Keratinocyte (primary cell): Measurements from ENCODE around the gene SETD6. TPM values are rescaled to one million over a fixed set of nuclear protein-coding genes. Genes with fewer than 3 reads are reported as not detected.
"Not testable (repeated sequence)": the region's sequence is repeated elsewhere in the genome, so short reads cannot be mapped to it uniquely, and the experiment has no call there.

Experiments used
- DNase-seq: peaks from one replicate; pipeline ENCODE4 v3.0.0-alpha.2; 2011; ENCODE audit warnings: low read depth, missing footprints, low spot score
- FAIRE-seq: peaks from 2 replicates; lab custom pipeline; 2011; peaks lifted over from hg19 to GRCh38; lab: Jason Lieb, UNC
- H2AFZ ChIP-seq: 2 replicates; pipeline ENCODE4 v1.6.0; 2012; ENCODE audit warnings: low read length, control low read depth, inconsistent platforms; ENCODE audit not compliant: control insufficient read depth
- H3K27ac ChIP-seq: 2 replicates; pipeline ENCODE4 v1.5.1; 2011; ENCODE audit warnings: low read length; ENCODE audit not compliant: control insufficient read depth, insufficient read depth
- H3K27me3 ChIP-seq: 3 replicates; pipeline ENCODE4 v1.6.0; 2011; ENCODE audit warnings: low read length; ENCODE audit not compliant: control insufficient read depth, insufficient read depth; ENCODE audit errors: extremely low read depth
- H3K36me3 ChIP-seq, 2 experiments: 2 replicates in 1 of 2; 3 replicates in 1 of 2; pipeline ENCODE4 v1.5.1; 2011; ENCODE audit warnings: low read length in 2 of 2, mild to moderate bottlenecking in 1 of 2; ENCODE audit not compliant: control insufficient read depth in 2 of 2, insufficient read depth in 2 of 2; ENCODE audit errors: extremely low read depth in 1 of 2
- H3K4me1 ChIP-seq: 3 replicates; pipeline ENCODE4 v1.5.1; 2011; ENCODE audit warnings: low read length; ENCODE audit not compliant: control insufficient read depth, insufficient read depth; ENCODE audit errors: extremely low read depth
- H3K4me2 ChIP-seq: 3 replicates; pipeline ENCODE4 v1.6.0; 2011; ENCODE audit warnings: low read depth, low read length; ENCODE audit not compliant: control insufficient read depth, insufficient read depth; ENCODE audit errors: extremely low read depth
- H3K4me3 ChIP-seq, 3 experiments: fragments of 200-600 bp in 1 of 3; sonication (generic) in 1 of 3; 2 replicates in 2 of 3; 3 replicates in 1 of 3; pipeline ENCODE4 v1.5.1; 2011 to 2016; ENCODE audit warnings: low read length in 3 of 3, mild to moderate bottlenecking in 3 of 3, control low read depth in 2 of 3, inconsistent platforms in 1 of 3, low read depth in 1 of 3, mixed read lengths in 1 of 3, mixed run types in 1 of 3, moderate library complexity in 1 of 3; ENCODE audit not compliant: control insufficient read depth in 2 of 3, insufficient read depth in 2 of 3; ENCODE audit errors: extremely low read depth in 1 of 3
- H3K79me2 ChIP-seq: 2 replicates; pipeline ENCODE4 v1.6.0; 2012; ENCODE audit warnings: low read length; ENCODE audit not compliant: control insufficient read depth, insufficient read depth
- H3K9ac ChIP-seq: 3 replicates; pipeline ENCODE4 v1.6.0; 2011; ENCODE audit warnings: low read length; ENCODE audit not compliant: control insufficient read depth, insufficient read depth; ENCODE audit errors: extremely low read depth
- H3K9me1 ChIP-seq: 3 replicates; pipeline ENCODE4 v1.6.0; 2011; ENCODE audit warnings: low read length; ENCODE audit not compliant: control insufficient read depth, insufficient read depth; ENCODE audit errors: extremely low read depth
- H3K9me3 ChIP-seq: 2 replicates; pipeline ENCODE4 v1.5.1; 2012; ENCODE audit warnings: low read depth, low read length; ENCODE audit not compliant: control insufficient read depth
- H4K20me1 ChIP-seq: 3 replicates; pipeline ENCODE4 v1.6.0; 2011; ENCODE audit warnings: low read length; ENCODE audit not compliant: control insufficient read depth, insufficient read depth; ENCODE audit errors: extremely low read depth
- EZH2 ChIP-seq: IDR thresholded peaks from one replicate; pipeline ENCODE4 v1.6.1; 2012; ENCODE audit warnings: inconsistent platforms, mild to moderate bottlenecking, low read length, moderate library complexity
- dilution Hi-C: fragments of 300-500 bp; cut with MboI; formaldehyde crosslinking; loops from one replicate; pipeline ENCODE4 v1.7.0; 2020; ENCODE audit warnings: low sequenced_read_pairs; ENCODE audit not compliant: extremely low pct_ligation_motif_present
- polyA plus RNA-seq, 5 experiments: library from polyadenylated mRNA; depleted of rRNA in 3 of 5; stranded (reverse) in 3 of 5; stranded (forward) in 1 of 5; unstranded in 1 of 5; fragments of >200 nt; gene quantifications; 1 replicate in 1 of 5; 2 replicates in 3 of 5; 3 replicates in 1 of 5; pipeline versions ENCODE4 v1.2.1 to v1.2.3, GENCODE V29; 2011 to 2012; ENCODE audit warnings: missing spikeins in 2 of 5, low read depth in 1 of 5, low replicate concordance in 1 of 5
- TF ChIP-seq, protein P1 (sequence below), 3 experiments: IDR thresholded peaks in 1 of 3; conservative IDR thresholded peaks in 1 of 3; optimal IDR thresholded peaks in 1 of 3; 2 replicates in 2 of 3; 3 replicates in 1 of 3; pipeline versions ENCODE3 to v1.5.1; 2011; ENCODE audit warnings: low read length in 3 of 3, mild to moderate bottlenecking in 3 of 3, moderate library complexity in 2 of 3, control low read depth in 1 of 3, inconsistent platforms in 1 of 3; ENCODE audit not compliant: insufficient read depth in 2 of 3; ENCODE audit errors: extremely low read depth in 1 of 3

SETD6 gene
- polyA plus RNA-seq, 1 donor (not counting 4 experiments of a cell fraction or from before 2014, with no cell fraction given): 13.5 TPM

DNA sequence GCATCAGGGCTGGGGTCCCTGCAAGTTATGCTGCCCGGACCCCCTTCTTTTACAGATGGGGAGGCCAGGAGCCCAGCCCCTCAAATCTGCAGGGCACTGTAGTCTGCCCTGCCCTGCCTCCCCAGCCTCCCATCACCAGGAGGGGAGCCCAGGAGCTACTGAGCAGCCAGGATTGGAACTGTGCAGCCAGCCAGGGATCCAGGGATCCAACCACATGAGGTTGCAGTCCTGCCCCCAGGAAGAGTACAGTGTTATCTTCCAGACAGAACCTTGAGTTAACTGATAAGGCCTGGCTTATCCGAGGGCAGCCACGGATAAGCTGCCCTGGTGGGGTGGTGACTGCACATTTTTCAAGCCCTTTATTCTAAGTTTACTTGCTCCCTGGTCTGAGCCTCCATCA, 26.8 kb upstream of the SETD6 start:
- Histone ChIP-seq H3K27ac (no peak overlapping the region), H3K36me3 (no peaks in the 10 kb centered on the region), H3K27me3 (no peaks in the 10 kb centered on the region), H3K4me1 (no peaks in the 10 kb centered on the region), H2AFZ (no peak overlapping the region), H3K79me2 (no peaks in the 10 kb centered on the region), H3K4me3 (no peak overlapping the region), H4K20me1 (no peaks in the 10 kb centered on the region), H3K9me1 (no peaks in the 10 kb centered on the region), H3K4me2 (no peak overlapping the region), H3K9ac (no peak overlapping the region), H3K9me3 (no peaks in the 10 kb centered on the region)
- DNase-seq (no peak), FAIRE-seq (no peak)
- dilution Hi-C loops: no loop called here
- TF ChIP-seq, protein P1, sequence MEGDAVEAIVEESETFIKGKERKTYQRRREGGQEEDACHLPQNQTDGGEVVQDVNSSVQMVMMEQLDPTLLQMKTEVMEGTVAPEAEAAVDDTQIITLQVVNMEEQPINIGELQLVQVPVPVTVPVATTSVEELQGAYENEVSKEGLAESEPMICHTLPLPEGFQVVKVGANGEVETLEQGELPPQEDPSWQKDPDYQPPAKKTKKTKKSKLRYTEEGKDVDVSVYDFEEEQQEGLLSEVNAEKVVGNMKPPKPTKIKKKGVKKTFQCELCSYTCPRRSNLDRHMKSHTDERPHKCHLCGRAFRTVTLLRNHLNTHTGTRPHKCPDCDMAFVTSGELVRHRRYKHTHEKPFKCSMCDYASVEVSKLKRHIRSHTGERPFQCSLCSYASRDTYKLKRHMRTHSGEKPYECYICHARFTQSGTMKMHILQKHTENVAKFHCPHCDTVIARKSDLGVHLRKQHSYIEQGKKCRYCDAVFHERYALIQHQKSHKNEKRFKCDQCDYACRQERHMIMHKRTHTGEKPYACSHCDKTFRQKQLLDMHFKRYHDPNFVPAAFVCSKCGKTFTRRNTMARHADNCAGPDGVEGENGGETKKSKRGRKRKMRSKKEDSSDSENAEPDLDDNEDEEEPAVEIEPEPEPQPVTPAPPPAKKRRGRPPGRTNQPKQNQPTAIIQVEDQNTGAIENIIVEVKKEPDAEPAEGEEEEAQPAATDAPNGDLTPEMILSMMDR (optimal IDR thresholded peaks at IDR 0.05 in 1 of 3, IDR thresholded peaks at IDR 0.05 in 1 of 3, conservative IDR thresholded peaks at IDR 0.05 in 1 of 3; ENCODE audit: extremely low read depth in 1 of 3, insufficient read depth in 2 of 3, low read length in 3 of 3): no peak
- no peak for TF ChIP-seq EZH2

DNA sequence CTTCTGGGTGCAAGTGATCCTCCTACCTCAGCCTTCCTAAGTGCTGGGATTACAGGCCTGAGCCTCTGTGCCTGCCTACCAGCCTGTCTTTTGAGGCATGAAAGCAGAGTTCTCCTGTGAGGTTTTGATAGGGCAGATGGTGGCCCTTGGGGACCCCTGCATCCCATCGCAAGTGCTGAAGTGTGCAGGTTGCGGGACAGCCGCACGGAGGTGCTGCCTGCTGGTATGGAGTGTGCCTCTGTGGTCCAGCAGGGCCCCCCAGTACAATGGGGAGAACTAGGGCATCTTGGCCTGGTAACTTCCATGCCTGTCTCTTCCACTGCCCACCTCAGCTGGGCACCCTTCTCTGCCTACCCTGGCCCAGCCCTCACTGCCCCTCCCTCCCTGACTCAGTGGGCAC, 25.3 kb upstream of the SETD6 start:
- H3K9me1 ChIP-seq: no peaks in the 10 kb centered on the region
- no peaks in the 10 kb centered on the region for H3K36me3 ChIP-seq
- H3K27me3 ChIP-seq: peaks cover 3% of the 10 kb centered on the region
- DNase-seq (no peak), FAIRE-seq (no peak)
- H4K20me1 ChIP-seq: no peaks in the 10 kb centered on the region
- H3K9me3 ChIP-seq: no peaks in the 10 kb centered on the region
- no peak overlapping the region for H3K4me2 ChIP-seq
- no peak overlapping the region for H3K9ac ChIP-seq
- dilution Hi-C loops: no loop called here
- TF ChIP-seq, protein P1 (optimal IDR thresholded peaks at IDR 0.05 in 1 of 3, IDR thresholded peaks at IDR 0.05 in 1 of 3, conservative IDR thresholded peaks at IDR 0.05 in 1 of 3; ENCODE audit: extremely low read depth in 1 of 3, insufficient read depth in 2 of 3, low read length in 3 of 3): no peak
- no peak for TF ChIP-seq EZH2
- H3K79me2 ChIP-seq: no peaks in the 10 kb centered on the region
- H2AFZ ChIP-seq: no peak overlapping the region
- no peak overlapping the region for H3K4me3 ChIP-seq
- H3K27ac ChIP-seq: no peak overlapping the region
- H3K4me1 ChIP-seq: no peaks in the 10 kb centered on the region

DNA sequence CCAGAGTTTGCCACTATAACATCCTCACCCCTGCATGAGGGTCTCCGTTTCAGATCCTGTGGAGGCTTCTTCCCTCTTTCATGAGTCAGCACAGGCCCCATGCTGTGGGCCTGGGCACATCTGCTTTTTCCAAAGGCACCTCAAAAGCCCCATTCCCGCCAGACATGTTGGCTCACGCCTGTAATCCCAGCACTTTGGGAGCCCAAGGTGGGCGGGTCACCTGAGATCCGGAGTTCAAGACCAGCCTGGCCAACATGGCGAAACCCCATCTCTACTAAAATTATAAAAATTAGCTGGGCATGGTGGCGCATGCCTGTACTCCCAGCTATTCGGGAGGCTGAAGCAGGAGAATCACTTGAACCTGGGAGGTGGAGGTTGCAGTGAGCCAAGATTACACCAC, 24.8 kb upstream of the SETD6 start:
- DNase-seq, H3K36me3 ChIP-seq, FAIRE-seq, H2AFZ ChIP-seq, H3K9me3 ChIP-seq, H3K9ac ChIP-seq, H3K79me2 ChIP-seq, H3K27ac ChIP-seq, H3K4me1 ChIP-seq, H3K4me2 ChIP-seq, H3K27me3 ChIP-seq, H4K20me1 ChIP-seq, H3K9me1 ChIP-seq, H3K4me3 ChIP-seq, dilution Hi-C loops: not testable (repeated sequence)
